ENCODE measurements around the gene SCYGR1. TPM values are rescaled to one million over a fixed set of nuclear protein-coding genes. Genes with fewer than 3 reads are reported as not detected.

The SCYGR1 gene
- polyA plus RNA-seq, 1 donor (not counting 4 experiments of a cell fraction or from before 2014, with no cell fraction given) = not detected

DNA sequence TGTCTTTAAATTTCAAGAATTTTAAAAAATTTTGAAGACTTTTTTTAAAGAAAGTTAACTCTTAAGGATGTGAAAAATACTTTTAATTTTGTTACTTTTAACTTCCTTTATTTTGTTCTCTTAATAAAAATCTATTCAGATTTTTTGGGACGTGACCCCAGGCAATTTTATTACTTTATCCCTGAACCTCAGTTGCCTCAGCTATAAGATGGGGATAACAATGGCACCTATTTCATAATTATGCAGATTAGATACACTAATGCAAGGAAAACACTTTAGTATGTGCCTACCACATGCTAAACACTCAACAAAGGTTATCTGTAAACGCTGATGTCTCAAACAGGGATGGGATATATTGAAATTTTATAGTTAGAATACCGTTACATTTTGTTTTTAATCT is 1.5 kb upstream of the SCYGR1 start:
- Histone ChIP-seq H3K36me3 (ENCODE audit: control insufficient read depth in 2 of 2, extremely low read depth in 1 of 2, insufficient read depth in 2 of 2, low read length in 2 of 2) (no peaks in the 10 kb centered on the region), H3K27ac (ENCODE audit: control insufficient read depth, insufficient read depth, low read length) (no peak overlapping the region), H3K9me3 (ENCODE audit: control insufficient read depth, low read depth, low read length) (no peaks in the 10 kb centered on the region), H2AFZ (ENCODE audit: control insufficient read depth, low read length) (no peak overlapping the region), H3K79me2 (ENCODE audit: control insufficient read depth, insufficient read depth, low read length) (no peaks in the 10 kb centered on the region), H3K4me3 (ENCODE audit: control insufficient read depth in 2 of 3, extremely low read depth in 1 of 3, insufficient read depth in 2 of 3, low read depth in 1 of 3, low read length in 3 of 3) (no peak overlapping the region), H3K9ac (ENCODE audit: control insufficient read depth, extremely low read depth, insufficient read depth, low read length) (no peak overlapping the region), H3K4me2 (ENCODE audit: control insufficient read depth, extremely low read depth, insufficient read depth, low read depth, low read length) (no peak overlapping the region), H3K27me3 (ENCODE audit: control insufficient read depth, extremely low read depth, insufficient read depth, low read length) (no peaks in the 10 kb centered on the region), H3K4me1 (ENCODE audit: control insufficient read depth, extremely low read depth, insufficient read depth, low read length) (peaks cover 4% of the 10 kb centered on the region), H3K9me1 (ENCODE audit: control insufficient read depth, extremely low read depth, insufficient read depth, low read length) (no peaks in the 10 kb centered on the region), H4K20me1 (ENCODE audit: control insufficient read depth, extremely low read depth, insufficient read depth, low read length) (no peaks in the 10 kb centered on the region)
- no peak for DNase-seq (ENCODE audit: low read depth, low spot score)
- FAIRE-seq = no peak
- TF ChIP-seq EZH2 (IDR thresholded peaks at IDR 0.05; ENCODE audit: low read length) = no peak
- TF ChIP-seq, protein P1, sequence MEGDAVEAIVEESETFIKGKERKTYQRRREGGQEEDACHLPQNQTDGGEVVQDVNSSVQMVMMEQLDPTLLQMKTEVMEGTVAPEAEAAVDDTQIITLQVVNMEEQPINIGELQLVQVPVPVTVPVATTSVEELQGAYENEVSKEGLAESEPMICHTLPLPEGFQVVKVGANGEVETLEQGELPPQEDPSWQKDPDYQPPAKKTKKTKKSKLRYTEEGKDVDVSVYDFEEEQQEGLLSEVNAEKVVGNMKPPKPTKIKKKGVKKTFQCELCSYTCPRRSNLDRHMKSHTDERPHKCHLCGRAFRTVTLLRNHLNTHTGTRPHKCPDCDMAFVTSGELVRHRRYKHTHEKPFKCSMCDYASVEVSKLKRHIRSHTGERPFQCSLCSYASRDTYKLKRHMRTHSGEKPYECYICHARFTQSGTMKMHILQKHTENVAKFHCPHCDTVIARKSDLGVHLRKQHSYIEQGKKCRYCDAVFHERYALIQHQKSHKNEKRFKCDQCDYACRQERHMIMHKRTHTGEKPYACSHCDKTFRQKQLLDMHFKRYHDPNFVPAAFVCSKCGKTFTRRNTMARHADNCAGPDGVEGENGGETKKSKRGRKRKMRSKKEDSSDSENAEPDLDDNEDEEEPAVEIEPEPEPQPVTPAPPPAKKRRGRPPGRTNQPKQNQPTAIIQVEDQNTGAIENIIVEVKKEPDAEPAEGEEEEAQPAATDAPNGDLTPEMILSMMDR (optimal IDR thresholded peaks at IDR 0.05 in 1 of 3, IDR thresholded peaks at IDR 0.05 in 1 of 3, conservative IDR thresholded peaks at IDR 0.05 in 1 of 3; ENCODE audit: extremely low read depth in 1 of 3, insufficient read depth in 2 of 3, low read length in 3 of 3) = no peak
- dilution Hi-C loops (cut with MboI; ENCODE audit: extremely low pct_ligation_motif_present, low sequenced_read_pairs) = no loop called here

GRCh38 chr2:227388537-227389011 is 825 bp upstream of the SCYGR1 start:
- Histone ChIP-seq H3K4me1 (ENCODE audit: control insufficient read depth, extremely low read depth, insufficient read depth, low read length) (peaks cover 4% of the 10 kb centered on the region), H3K9me3 (ENCODE audit: control insufficient read depth, low read depth, low read length) (no peaks in the 10 kb centered on the region), H3K4me3 (ENCODE audit: control insufficient read depth in 2 of 3, extremely low read depth in 1 of 3, insufficient read depth in 2 of 3, low read depth in 1 of 3, low read length in 3 of 3) (no peak overlapping the region), H3K27ac (ENCODE audit: control insufficient read depth, insufficient read depth, low read length) (peak overlapping the region; percentile 59), H3K4me2 (ENCODE audit: control insufficient read depth, extremely low read depth, insufficient read depth, low read depth, low read length) (peak overlapping the region; percentile 29), H3K36me3 (ENCODE audit: control insufficient read depth in 2 of 2, extremely low read depth in 1 of 2, insufficient read depth in 2 of 2, low read length in 2 of 2) (no peaks in the 10 kb centered on the region), H3K79me2 (ENCODE audit: control insufficient read depth, insufficient read depth, low read length) (no peaks in the 10 kb centered on the region), H2AFZ (ENCODE audit: control insufficient read depth, low read length) (no peak overlapping the region), H3K27me3 (ENCODE audit: control insufficient read depth, extremely low read depth, insufficient read depth, low read length) (peaks cover 4% of the 10 kb centered on the region), H3K9ac (ENCODE audit: control insufficient read depth, extremely low read depth, insufficient read depth, low read length) (no peak overlapping the region), H3K9me1 (ENCODE audit: control insufficient read depth, extremely low read depth, insufficient read depth, low read length) (no peaks in the 10 kb centered on the region), H4K20me1 (ENCODE audit: control insufficient read depth, extremely low read depth, insufficient read depth, low read length) (no peaks in the 10 kb centered on the region)
- dilution Hi-C loops (cut with MboI; ENCODE audit: extremely low pct_ligation_motif_present, low sequenced_read_pairs) = no loop called here
- TF ChIP-seq, protein P1 (optimal IDR thresholded peaks at IDR 0.05 in 1 of 3, IDR thresholded peaks at IDR 0.05 in 1 of 3, conservative IDR thresholded peaks at IDR 0.05 in 1 of 3; ENCODE audit: extremely low read depth in 1 of 3, insufficient read depth in 2 of 3, low read length in 3 of 3) = no peak
- no peak for TF ChIP-seq EZH2 (IDR thresholded peaks at IDR 0.05; ENCODE audit: low read length)
- DNase-seq (ENCODE audit: low read depth, low spot score) (peak; percentile 75), FAIRE-seq (peak; percentile 82)

All from keratinocyte (primary cell).